HepG2 (cell line): ENCODE data around the gene MEG3. TPM values are rescaled to one million over a fixed set of nuclear protein-coding genes. Genes with fewer than 3 reads are reported as not detected.
A peak's percentile ranks its signal among the peaks of the same experiment; 100 is the strongest.

Source experiments
- E2F1 ChIP-seq: sonication (generic); formaldehyde crosslinking; IDR thresholded peaks from 2 replicates; pipeline ENCODE4 v1.5.0; 2020; ENCODE audit warnings: missing genetic modification reagents
- GLI4 ChIP-seq: sonication (generic); formaldehyde crosslinking; IDR thresholded peaks from 2 replicates; pipeline ENCODE4 v1.5.1; 2020; ENCODE audit warnings: missing genetic modification reagents, mild to moderate bottlenecking, moderate library complexity, borderline replicate concordance
- HHEX ChIP-seq: IDR thresholded peaks from 2 replicates; pipeline ENCODE4 v1.6.1; 2016; ENCODE audit warnings: control low read depth
- HOXD1 ChIP-seq: sonication (generic); formaldehyde crosslinking; IDR thresholded peaks from 2 replicates; pipeline ENCODE4 v1.5.0; 2020; ENCODE audit warnings: missing genetic modification reagents
- MED1 ChIP-seq: sonication (generic); formaldehyde crosslinking; IDR thresholded peaks from 2 replicates; pipeline ENCODE4 v1.4.0; 2020; ENCODE audit warnings: missing genetic modification reagents
- RELA ChIP-seq: sonication (generic); formaldehyde crosslinking; IDR thresholded peaks from 2 replicates; pipeline ENCODE4 v1.4.0; 2020; ENCODE audit warnings: missing genetic modification reagents
- polyA plus RNA-seq, 8 experiments: library from polyadenylated mRNA; depleted of rRNA in 3 of 8; stranded (reverse) in 7 of 8; unstranded in 1 of 8; fragments of >200 nt; fragmentation: Illumina TruSeq in 4 of 8; extraction: Trizol in 4 of 8; gene quantifications; 2 replicates each; pipeline versions ENCODE4 v1.2.1 to v1.2.3, GENCODE V29; 2011 to 2016; ENCODE audit warnings: low read depth in 4 of 8, missing spikeins in 1 of 8, mixed read lengths in 1 of 8; ENCODE audit not compliant: insufficient read depth in 1 of 8
- total RNA-seq, 5 experiments: library from RNA; depleted of rRNA; stranded (reverse); fragments of >200 nt; fragmentation: Illumina TruSeq; extraction: Trizol; gene quantifications; 2 replicates each; pipeline ENCODE4 v1.2.3, GENCODE V29; 2016; ENCODE audit warnings: low read depth in 1 of 5
- TF ChIP-seq, protein P1 (sequence below): sonication (generic); formaldehyde crosslinking; IDR thresholded peaks from 2 replicates; pipeline ENCODE4 v1.4.0; 2020; ENCODE audit warnings: missing genetic modification reagents, mild to moderate bottlenecking, borderline replicate concordance
- TF ChIP-seq, protein P2 (sequence below): sonication (generic); formaldehyde crosslinking; IDR thresholded peaks from 2 replicates; pipeline ENCODE4 v1.8.0; 2022; ENCODE audit warnings: missing genetic modification reagents, mild to moderate bottlenecking, moderate library complexity, borderline replicate concordance
- TF ChIP-seq, protein P3 (sequence below): sonication (generic); formaldehyde crosslinking; IDR thresholded peaks from 2 replicates; pipeline ENCODE4 v1.4.0; 2020; ENCODE audit warnings: missing genetic modification reagents, mild to moderate bottlenecking, borderline replicate concordance
- TF ChIP-seq, protein P4 (sequence below): IDR thresholded peaks from 2 replicates; pipeline ENCODE4 v1.6.1; 2016; ENCODE audit warnings: low read depth, borderline replicate concordance

Gene MEG3
- total and polyA plus RNA-seq, 2 of the 13 experiments (the other 11 are each of a cell fraction or from before 2014, with no cell fraction given) = 0.17 TPM; not detected in 1

DNA sequence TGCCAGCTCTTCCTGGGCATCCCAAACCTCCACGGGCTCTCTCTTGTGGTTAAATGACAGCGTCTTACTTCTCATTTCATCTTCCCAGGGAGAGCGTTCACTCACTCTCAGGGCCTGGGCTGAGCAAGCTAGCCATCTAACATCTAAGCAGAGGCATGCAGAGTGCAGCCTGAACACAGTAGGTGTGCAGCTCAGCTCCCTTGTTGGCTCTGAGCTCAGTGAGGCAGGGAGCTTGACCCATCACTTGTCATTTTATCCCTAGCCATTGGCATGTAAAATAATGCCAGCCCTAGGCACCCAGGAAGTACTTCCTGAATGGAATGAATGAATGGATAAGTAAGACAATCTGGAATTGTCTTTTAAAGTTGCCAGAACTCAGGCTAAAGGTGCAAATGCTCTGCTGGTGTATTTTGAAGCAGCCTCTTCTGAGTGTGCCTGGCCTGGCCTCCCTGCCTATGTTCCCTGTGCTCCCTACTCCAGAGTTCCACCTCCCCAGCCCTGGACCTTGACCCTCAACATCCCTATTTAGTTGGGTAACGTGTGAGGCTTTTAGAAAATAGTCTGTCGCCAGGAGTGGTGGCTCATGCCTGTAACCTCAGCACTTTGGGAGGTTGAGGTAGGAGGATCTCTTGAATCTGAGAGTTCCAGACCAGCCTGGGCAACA is 9.5 kb upstream of the MEG3 start (continued):
- TF ChIP-seq, protein P1, sequence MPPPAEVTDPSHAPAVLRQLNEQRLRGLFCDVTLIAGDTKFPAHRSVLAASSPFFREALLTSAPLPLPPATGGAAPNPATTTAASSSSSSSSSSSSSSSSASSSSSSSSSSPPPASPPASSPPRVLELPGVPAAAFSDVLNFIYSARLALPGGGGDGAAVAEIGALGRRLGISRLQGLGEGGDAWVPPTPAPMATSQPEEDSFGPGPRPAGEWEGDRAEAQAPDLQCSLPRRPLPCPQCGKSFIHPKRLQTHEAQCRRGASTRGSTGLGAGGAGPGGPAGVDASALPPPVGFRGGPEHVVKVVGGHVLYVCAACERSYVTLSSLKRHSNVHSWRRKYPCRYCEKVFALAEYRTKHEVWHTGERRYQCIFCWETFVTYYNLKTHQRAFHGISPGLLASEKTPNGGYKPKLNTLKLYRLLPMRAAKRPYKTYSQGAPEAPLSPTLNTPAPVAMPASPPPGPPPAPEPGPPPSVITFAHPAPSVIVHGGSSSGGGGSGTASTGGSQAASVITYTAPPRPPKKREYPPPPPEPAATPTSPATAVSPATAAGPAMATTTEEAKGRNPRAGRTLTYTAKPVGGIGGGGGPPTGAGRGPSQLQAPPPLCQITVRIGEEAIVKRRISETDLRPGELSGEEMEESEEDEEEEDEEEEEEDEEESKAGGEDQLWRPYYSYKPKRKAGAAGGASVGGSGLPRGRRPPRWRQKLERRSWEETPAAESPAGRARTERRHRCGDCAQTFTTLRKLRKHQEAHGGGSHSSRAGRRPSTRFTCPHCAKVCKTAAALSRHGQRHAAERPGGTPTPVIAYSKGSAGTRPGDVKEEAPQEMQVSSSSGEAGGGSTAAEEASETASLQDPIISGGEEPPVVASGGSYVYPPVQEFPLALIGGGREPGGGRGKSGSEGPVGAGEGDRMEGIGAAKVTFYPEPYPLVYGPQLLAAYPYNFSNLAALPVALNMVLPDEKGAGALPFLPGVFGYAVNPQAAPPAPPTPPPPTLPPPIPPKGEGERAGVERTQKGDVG (CRISPR knock-in tag) = no peak
- no peak for TF ChIP-seq E2F1 (CRISPR knock-in tag)
- no peak for TF ChIP-seq GLI4 (CRISPR knock-in tag)
- TF ChIP-seq RELA (CRISPR knock-in tag) = no peak
- no peak for TF ChIP-seq HHEX (CRISPR knock-in tag)
- TF ChIP-seq, protein P2, sequence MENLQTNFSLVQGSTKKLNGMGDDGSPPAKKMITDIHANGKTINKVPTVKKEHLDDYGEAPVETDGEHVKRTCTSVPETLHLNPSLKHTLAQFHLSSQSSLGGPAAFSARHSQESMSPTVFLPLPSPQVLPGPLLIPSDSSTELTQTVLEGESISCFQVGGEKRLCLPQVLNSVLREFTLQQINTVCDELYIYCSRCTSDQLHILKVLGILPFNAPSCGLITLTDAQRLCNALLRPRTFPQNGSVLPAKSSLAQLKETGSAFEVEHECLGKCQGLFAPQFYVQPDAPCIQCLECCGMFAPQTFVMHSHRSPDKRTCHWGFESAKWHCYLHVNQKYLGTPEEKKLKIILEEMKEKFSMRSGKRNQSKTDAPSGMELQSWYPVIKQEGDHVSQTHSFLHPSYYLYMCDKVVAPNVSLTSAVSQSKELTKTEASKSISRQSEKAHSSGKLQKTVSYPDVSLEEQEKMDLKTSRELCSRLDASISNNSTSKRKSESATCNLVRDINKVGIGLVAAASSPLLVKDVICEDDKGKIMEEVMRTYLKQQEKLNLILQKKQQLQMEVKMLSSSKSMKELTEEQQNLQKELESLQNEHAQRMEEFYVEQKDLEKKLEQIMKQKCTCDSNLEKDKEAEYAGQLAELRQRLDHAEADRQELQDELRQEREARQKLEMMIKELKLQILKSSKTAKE (CRISPR knock-in tag) = no peak
- TF ChIP-seq, protein P3, sequence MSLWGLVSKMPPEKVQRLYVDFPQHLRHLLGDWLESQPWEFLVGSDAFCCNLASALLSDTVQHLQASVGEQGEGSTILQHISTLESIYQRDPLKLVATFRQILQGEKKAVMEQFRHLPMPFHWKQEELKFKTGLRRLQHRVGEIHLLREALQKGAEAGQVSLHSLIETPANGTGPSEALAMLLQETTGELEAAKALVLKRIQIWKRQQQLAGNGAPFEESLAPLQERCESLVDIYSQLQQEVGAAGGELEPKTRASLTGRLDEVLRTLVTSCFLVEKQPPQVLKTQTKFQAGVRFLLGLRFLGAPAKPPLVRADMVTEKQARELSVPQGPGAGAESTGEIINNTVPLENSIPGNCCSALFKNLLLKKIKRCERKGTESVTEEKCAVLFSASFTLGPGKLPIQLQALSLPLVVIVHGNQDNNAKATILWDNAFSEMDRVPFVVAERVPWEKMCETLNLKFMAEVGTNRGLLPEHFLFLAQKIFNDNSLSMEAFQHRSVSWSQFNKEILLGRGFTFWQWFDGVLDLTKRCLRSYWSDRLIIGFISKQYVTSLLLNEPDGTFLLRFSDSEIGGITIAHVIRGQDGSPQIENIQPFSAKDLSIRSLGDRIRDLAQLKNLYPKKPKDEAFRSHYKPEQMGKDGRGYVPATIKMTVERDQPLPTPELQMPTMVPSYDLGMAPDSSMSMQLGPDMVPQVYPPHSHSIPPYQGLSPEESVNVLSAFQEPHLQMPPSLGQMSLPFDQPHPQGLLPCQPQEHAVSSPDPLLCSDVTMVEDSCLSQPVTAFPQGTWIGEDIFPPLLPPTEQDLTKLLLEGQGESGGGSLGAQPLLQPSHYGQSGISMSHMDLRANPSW (CRISPR knock-in tag) = no peak
- TF ChIP-seq MED1 (CRISPR knock-in tag) = peak; percentile 73
- TF ChIP-seq, protein P4, sequence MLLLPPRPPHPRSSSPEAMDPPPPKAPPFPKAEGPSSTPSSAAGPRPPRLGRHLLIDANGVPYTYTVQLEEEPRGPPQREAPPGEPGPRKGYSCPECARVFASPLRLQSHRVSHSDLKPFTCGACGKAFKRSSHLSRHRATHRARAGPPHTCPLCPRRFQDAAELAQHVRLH (CRISPR knock-in tag) = peak; percentile 6; the same call in 1 of the 2 replicates
- no peak for TF ChIP-seq HOXD1 (CRISPR knock-in tag)
